ENCODE measurements around the gene LDLRAD4.

DNA sequence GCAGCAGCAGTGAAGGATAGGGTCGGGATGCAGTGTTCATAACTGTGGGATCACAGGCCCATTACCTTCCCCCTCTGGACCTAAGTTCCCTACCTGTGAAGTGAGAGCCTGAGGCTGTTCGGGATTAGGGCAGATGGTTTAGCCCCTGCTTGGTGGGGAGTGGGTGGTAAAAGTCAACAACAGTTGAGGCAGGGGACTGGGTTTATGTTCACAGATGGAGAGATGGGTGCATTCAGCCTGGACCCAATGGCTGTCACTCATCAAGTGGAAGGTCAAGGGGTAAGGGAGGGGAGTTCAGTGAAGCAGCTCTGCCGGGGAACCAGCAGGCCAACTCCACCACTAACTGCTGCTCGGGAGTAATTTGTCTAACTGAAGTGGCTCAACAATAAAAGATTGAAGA, 327.4 kb downstream of the LDLRAD4 start:
- TF ChIP-seq DACH1 (IDR thresholded peaks at IDR 0.05; ENCODE audit: partially characterized antibody) = no peak
- no peak for TF ChIP-seq PTRF (tag; IDR thresholded peaks at IDR 0.05)
- TF ChIP-seq MCM5 (IDR thresholded peaks at IDR 0.05; ENCODE audit: low read depth) = no peak
- no peak for TF ChIP-seq CHCHD3 (CRISPR knock-in tag; IDR thresholded peaks at IDR 0.05)
- TF ChIP-seq SAP30 (IDR thresholded peaks at IDR 0.05; ENCODE audit: borderline replicate concordance, insufficient read depth, low read depth, low read length, poor library complexity, severe bottlenecking) = no peak

Measured in K562 (cell line).